HG02938 (cell line): ENCODE data around the gene UMODL1.

ENCODE experiments used
- ATAC-seq: cut with Tn5 transposase; IDR thresholded peaks from one replicate; pipeline ENCODE4 v1.9.1; 2021; ENCODE audit warnings: mild to moderate bottlenecking, moderate library complexity; ENCODE audit not compliant: unreplicated experiment

Gene UMODL1

GRCh38 chr21:42147386-42148020 lies 76.4 kb downstream of the UMODL1 start:
- ATAC-seq: no peak

- ATAC-seq: no peak
Observed at GRCh38 chr21:42148097-42148496, 77.0 kb downstream of the UMODL1 start.

- no peak for ATAC-seq
Observed at GRCh38 chr21:42148584-42148983, 77.5 kb downstream of the UMODL1 start.

GRCh38 chr21:42149656-42150473 lies 78.7 kb downstream of the UMODL1 start:
- no peak for ATAC-seq

- ATAC-seq: no peak
Observed at GRCh38 chr21:42150474-42151085, 79.5 kb downstream of the UMODL1 start.

GRCh38 chr21:42151148-42151947 lies 80.2 kb downstream of the UMODL1 start:
- ATAC-seq: no peak

GRCh38 chr21:42151948-42152220 lies 80.8 kb downstream of the UMODL1 start:
- ATAC-seq: no peak

GRCh38 chr21:42153046-42153686 lies 82.0 kb downstream of the UMODL1 start:
- ATAC-seq: no peak

- no peak for ATAC-seq
Observed at GRCh38 chr21:42153746-42154145, 82.6 kb downstream of the UMODL1 start.

GRCh38 chr21:42154237-42155044 lies 83.3 kb downstream of the UMODL1 start:
- ATAC-seq: no peak

- no peak for ATAC-seq
Observed at GRCh38 chr21:42155045-42155855, 84.1 kb downstream of the UMODL1 start.

GRCh38 chr21:42156690-42157605 lies 85.8 kb downstream of the UMODL1 start:
- no peak for ATAC-seq

GRCh38 chr21:42157606-42158310 lies 86.6 kb downstream of the UMODL1 start:
- no peak for ATAC-seq

GRCh38 chr21:42158846-42159245 lies 87.7 kb downstream of the UMODL1 start:
- ATAC-seq: no peak

GRCh38 chr21:42159560-42160110 lies 88.5 kb downstream of the UMODL1 start:
- no peak for ATAC-seq

GRCh38 chr21:42160111-42160721 lies 89.1 kb downstream of the UMODL1 start:
- ATAC-seq: no peak

- no peak for ATAC-seq
Observed at GRCh38 chr21:42160765-42161164, 89.6 kb downstream of the UMODL1 start.
